Pancreas (tissue), 10 donors: ENCODE measurements around the gene MT1X. TPM values are rescaled to one million over a fixed set of nuclear protein-coding genes. Genes with fewer than 3 reads are reported as not detected.
A peak's percentile ranks its signal among the peaks of the same experiment; 100 is the strongest.
"Not testable (repeated sequence)": the region's sequence is repeated elsewhere in the genome, so short reads cannot be mapped to it uniquely, and the experiment has no call there.

Experiments
- ATAC-seq, 4 donors: fragments of 200-7000 bp; cut with Tn5 transposase; one replicate each; pipeline versions ENCODE4 v1.8.0 to v1.9.1; 2020; ENCODE audit warnings: mild to moderate bottlenecking in 4 of 4, moderate library complexity in 4 of 4
- DNase-seq, 6 donors: peaks; one replicate each; pipeline ENCODE4 v3.0.0-alpha.2; 2020
- FAIRE-seq: peaks from 2 replicates; lab custom pipeline; 2012; peaks lifted over from hg19 to GRCh38; lab: Jason Lieb, UNC
- H3K27ac ChIP-seq, 4 donors: fragments of 200-600 bp; sonication (generic); 1 replicate in 3 of 4; 2 replicates in 1 of 4; pipeline versions ENCODE4 v1.5.0 to v1.8.0; 2020
- H3K27me3 ChIP-seq, 4 donors: fragments of 200-600 bp; one replicate each; pipeline ENCODE4 v1.8.0; 2021
- H3K36me3 ChIP-seq, 3 donors: fragments of 200-600 bp; sonication (generic) in 1 of 3; one replicate each; pipeline versions ENCODE4 v1.5.0 to v1.8.0; 2020 to 2021
- H3K4me1 ChIP-seq, 3 donors: fragments of 200-600 bp; one replicate each; pipeline ENCODE4 v1.8.0; 2021
- H3K4me3 ChIP-seq, 4 donors: fragments of 200-600 bp; sonication (generic) in 2 of 4; one replicate each; pipeline versions ENCODE4 v1.5.0 to v1.8.0; 2020 to 2021
- H3K9me3 ChIP-seq, 4 donors: fragments of 200-600 bp; one replicate each; pipeline ENCODE4 v1.8.0; 2021
- WGBS, 2 donors: extraction: QIAGEN DNeasy Blood & Tissue Kit; methylation state at CpG; one replicate each; pipeline ENCODE4 v1.1.7; 2013; 5-methylcytosine and 5-hydroxymethylcytosine counted together
- intact Hi-C, 3 donors: fragments of 100-400 bp; cut with DNase I; formaldehyde crosslinking; loops; one replicate each; pipeline versions ENCODE4 v1.11.1 to v1.14.2; 2022
- polyA plus RNA-seq, 2 donors: library from polyadenylated mRNA; stranded (reverse); fragments of 200-250 nt; gene quantifications; one replicate each; pipeline ENCODE4 v1.2.3, GENCODE V29; 2013
- total RNA-seq, 6 donors: library from RNA; stranded (reverse); fragmentation: NEBNext Ultra II Directional in 4 of 6; extraction: Animal tissue kit (Norgen Biotek cat#: 25700) in 4 of 6; gene quantifications; one replicate each; pipeline versions ENCODE4 v1.2.1 to v1.2.4, GENCODE V29; 2021 to 2023
- TF ChIP-seq, protein P1 (sequence below), 4 donors: fragments of 200-600 bp; sonication (generic) in 3 of 4; IDR thresholded peaks; one replicate each; pipeline versions ENCODE4 v1.5.0 to v1.8.0; 2021; ENCODE audit warnings: antibody characterized with exemption in 4 of 4
- donor health status: healthy with polysubstance abuse.
- donor health status: DM: no; HTN: no; CAD: no; lungs with moderate emphysema.
- donor health status: DM: no; HTN: no; CAD: no.
- donor health status: control.
- donor health status: control.
- donor health status: Bipolar disorder and iron deficiency.
- donor health status: DM: yes; HTN: yes; CAD: no.
- donor health status: DM: no; HTN: no; CAD: no.
- donor health status: DM: no; HTN: no; CAD: no.
- donor health status: DM: yes; HTN: yes; CAD: no.

Gene MT1X
- total and polyA plus RNA-seq, 8 donors, result 56.1 to 992 (median 333) TPM

DNA sequence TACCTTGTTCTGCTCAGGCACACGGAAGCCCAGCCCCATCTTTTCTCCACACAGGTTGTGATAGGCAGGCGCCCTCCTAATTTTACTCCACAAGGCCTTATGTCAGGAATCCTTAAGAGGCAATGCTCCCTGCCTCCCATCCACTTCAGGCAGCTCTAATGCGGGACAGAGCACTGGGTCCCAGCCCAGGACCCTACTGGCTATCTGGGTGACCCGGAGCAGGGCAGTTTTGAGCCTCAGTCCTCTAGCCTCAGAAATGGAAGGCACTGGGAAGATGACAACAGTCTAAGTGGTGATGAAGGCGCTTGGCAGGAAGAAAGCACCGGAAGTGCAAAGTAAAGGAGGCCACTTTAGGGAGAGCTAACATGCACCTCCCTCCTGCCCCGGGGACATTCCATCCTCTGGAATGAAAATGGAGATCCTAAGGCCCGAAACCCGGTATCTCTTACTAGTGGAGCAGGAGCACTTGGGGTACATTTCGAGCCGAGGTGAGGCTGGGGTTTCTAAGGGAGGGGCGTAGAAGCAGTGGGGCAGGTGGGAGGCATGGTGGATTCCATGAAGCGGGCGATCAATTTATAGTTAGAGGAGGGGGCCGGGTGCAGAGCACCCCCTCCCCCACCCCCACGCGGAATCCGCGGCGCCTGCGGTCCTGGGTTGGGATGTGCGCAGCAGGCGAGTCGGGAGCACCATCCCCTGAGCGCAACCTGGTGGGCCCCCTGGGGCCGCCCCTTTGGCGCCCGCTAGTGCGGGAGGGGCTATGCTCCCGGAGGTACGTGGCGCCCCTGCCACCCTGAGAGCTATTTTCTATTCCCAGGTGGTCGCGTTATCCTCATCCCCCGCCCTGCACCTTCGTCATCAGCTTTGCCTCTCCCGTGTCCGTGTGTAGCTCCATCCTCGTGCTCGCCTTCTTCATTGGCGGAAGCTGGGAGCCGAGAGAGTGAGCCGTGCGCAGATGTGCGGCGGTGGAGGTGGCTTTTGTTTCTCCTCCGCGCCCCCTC is 19.6 kb upstream of the MT1X start:
- Histone ChIP-seq H3K4me3 (no peak overlapping the region), H3K27me3 (no peaks in the 10 kb centered on the region)
- 61 to 62% methylated on average over 47 to 48 of the region's 48 CpGs for WGBS, 2 donors

DNA sequence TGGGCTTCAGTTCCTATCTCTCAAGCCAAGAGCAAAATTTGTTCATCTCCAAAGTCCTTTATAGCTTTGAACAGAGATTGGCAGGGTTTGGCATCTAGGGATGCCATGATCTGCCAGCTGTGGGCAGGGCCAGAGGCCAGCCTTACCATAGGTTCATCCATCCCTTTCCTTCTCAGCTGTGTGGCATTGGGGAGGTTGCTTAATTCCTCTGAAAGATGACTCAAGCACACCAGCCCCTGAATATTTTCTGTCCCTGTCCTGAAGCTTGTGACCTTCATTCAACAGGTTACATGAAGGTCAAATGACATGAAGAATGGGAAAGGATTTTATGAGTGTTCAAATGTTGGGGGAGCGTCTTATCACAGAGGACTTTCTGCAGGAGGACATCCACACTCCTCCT is 17.8 kb upstream of the MT1X start:
- Histone ChIP-seq H3K27me3 (no peaks in the 10 kb centered on the region), H3K9me3 (no peaks in the 10 kb centered on the region), H3K4me3 (no peak overlapping the region), H3K36me3 (no peaks in the 10 kb centered on the region), H3K27ac (no peak overlapping the region), H3K4me1 (peaks cover 2 to 4% (median 3%) of the 10 kb centered on the region in 3 donors)
- intact Hi-C loops, result no loop called here
- 86 to 96% methylated on average over 1 of the region's 1 CpG for WGBS, 2 donors
- ATAC-seq (no peak), DNase-seq (no peak), FAIRE-seq (no peak)
- TF ChIP-seq, protein P1, sequence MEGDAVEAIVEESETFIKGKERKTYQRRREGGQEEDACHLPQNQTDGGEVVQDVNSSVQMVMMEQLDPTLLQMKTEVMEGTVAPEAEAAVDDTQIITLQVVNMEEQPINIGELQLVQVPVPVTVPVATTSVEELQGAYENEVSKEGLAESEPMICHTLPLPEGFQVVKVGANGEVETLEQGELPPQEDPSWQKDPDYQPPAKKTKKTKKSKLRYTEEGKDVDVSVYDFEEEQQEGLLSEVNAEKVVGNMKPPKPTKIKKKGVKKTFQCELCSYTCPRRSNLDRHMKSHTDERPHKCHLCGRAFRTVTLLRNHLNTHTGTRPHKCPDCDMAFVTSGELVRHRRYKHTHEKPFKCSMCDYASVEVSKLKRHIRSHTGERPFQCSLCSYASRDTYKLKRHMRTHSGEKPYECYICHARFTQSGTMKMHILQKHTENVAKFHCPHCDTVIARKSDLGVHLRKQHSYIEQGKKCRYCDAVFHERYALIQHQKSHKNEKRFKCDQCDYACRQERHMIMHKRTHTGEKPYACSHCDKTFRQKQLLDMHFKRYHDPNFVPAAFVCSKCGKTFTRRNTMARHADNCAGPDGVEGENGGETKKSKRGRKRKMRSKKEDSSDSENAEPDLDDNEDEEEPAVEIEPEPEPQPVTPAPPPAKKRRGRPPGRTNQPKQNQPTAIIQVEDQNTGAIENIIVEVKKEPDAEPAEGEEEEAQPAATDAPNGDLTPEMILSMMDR (IDR thresholded peaks at IDR 0.05), result no peak

More for the DNA sequence above, 19.6 kb upstream of the MT1X start:
- Histone ChIP-seq H3K4me1 (peaks cover 4 to 14% (median 6%) of the 10 kb centered on the region in 3 donors), H3K9me3 (no peaks in the 10 kb centered on the region), H3K27ac (no peak overlapping the region), H3K36me3 (no peaks in the 10 kb centered on the region)
- FAIRE-seq (no peak), ATAC-seq (no peak), DNase-seq (no peak)
- TF ChIP-seq, protein P1 (IDR thresholded peaks at IDR 0.05), result no peak
- intact Hi-C loops, result no loop called here

DNA sequence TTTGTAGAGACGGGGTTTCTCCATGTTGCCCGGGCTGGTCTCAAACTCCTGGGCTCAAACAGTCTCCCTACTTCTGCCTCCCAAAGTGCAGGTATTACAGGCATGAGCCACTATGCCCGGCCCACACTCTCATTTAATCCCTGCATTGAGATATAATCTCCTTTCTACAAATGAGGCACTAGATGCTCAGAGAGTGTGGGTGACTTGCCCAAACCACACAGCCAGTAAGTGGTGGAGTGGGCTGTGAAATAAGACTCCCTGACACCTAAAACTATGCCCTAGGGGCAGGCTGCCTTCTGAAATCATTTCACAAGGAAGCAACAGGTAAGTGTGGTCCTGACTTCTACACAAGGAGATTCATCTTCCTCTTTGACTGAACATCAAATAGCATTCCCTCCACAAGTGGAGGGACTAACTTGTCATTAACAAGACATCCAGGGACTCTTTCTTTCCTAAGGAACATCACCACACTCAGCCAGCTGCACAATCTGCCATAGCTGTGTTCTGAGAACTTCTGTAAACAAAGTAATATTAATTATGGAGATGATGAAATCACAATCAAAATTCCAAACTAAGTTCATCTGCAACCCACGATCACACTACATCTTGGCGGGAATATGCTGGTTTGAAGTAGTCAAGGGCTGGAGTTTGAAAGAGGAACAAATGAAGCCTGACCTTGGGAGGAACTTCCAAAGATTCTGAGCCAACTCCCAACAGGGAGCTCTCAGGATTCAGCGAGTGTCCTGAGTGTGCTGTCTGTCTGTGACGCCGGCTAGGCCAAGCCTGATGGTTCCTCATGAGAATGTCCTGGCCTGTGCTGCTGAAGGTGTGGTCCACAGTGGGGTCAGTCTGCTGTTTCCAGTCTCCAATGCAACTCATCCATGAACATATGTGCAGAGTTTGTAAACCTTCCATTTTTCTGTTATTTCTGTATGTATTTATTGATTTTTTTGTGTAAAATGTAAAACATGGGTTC is 16.7 kb upstream of the MT1X start:
- FAIRE-seq, intact Hi-C loops: not testable (repeated sequence)

DNA sequence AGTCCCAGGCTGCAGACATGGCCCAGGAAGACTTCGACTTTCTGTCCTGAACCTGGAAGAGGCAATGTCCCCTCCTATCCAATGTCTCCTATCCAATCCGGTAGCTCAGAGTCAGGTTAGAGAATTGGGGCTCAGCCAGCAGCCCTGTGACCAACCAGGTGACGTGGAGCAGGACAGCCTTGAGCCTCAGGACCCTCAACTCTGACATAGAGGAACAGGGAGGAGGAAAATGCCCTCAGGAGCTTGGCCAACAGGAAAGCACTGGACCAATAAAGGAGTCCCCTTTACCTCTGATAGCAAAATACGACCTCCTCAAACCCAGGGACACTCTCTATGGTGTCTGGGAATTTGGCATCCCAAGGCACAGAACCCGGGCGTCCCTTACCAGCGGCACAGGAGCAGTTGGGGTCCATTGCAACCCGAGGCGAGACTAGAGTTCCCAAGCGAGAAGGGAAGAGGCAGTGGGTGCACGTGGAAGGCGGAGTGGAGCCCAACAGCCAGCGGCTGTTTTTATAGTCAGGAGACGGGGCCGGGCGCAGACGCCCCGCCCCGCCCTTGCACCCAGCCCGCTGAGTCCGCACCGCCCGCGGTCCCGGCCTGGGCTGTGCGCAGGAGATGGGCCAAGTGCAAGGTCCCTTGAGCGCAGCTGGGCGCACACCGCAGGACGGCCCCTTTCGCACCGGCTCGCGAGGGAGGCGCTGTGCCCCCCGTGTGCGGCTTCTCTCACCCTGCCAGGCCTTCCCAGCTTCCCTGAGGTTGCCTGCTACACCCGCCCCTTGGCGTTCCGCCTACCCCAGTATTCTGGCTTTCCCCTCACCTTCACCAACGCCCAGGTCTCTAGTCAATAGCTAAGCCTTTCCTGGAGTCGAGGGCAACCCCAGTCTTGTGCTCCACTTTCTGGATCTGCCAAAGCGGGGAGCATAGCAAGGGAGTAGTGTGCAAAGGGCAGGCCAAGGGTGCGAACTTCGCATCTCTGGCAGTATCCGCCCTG is 14.4 kb upstream of the MT1X start, which contains the start of gene MT1G:
Gene MT1G (minus strand): TSS at position 485 of the 991 bp plus-strand sequence. CDS start 72 bp downstream, at position 413.
- H3K27me3 ChIP-seq, result no peaks in the 10 kb centered on the region
- FAIRE-seq (no peak), DNase-seq (peak; percentile 84 to 94 (median 92)), ATAC-seq (peak; percentile 77 to 92 (median 90))
- TF ChIP-seq, protein P1 (IDR thresholded peaks at IDR 0.05), result no peak
- 10 to 11% methylated on average over 44 to 46 of the region's 46 CpGs for WGBS, 2 donors
- no peaks in the 10 kb centered on the region for H3K9me3 ChIP-seq
- intact Hi-C loops, result no loop called here
- H3K4me3 ChIP-seq, result peak within 1 kb of the TSS; percentile 5 to 44 (median 23)
- peaks cover 0 to 4% (median 2%) of the 10 kb centered on the region in 3 donors for H3K4me1 ChIP-seq
- peak within 1 kb of the TSS; percentile 47 to 77 (median 63) for H3K27ac ChIP-seq
- H3K36me3 ChIP-seq, result no peaks in the 10 kb centered on the region

More for the DNA sequence above, 16.7 kb upstream of the MT1X start:
- DNase-seq, H3K4me3 ChIP-seq, H3K4me1 ChIP-seq, H3K27ac ChIP-seq, H3K9me3 ChIP-seq, H3K36me3 ChIP-seq, ATAC-seq, H3K27me3 ChIP-seq: not testable (repeated sequence)
- 42 to 45% methylated on average over 8 of the region's 8 CpGs for WGBS, 2 donors
